Raji (cell line): ENCODE data around the gene TMPRSS13.

ENCODE experiments used
- POLR2A ChIP-seq: IDR thresholded peaks from 2 replicates; pipeline ENCODE4 v1.6.1; 2011; ENCODE audit warnings: low read depth, low read length, control low read depth; ENCODE audit not compliant: insufficient read depth

TMPRSS13 gene

DNA sequence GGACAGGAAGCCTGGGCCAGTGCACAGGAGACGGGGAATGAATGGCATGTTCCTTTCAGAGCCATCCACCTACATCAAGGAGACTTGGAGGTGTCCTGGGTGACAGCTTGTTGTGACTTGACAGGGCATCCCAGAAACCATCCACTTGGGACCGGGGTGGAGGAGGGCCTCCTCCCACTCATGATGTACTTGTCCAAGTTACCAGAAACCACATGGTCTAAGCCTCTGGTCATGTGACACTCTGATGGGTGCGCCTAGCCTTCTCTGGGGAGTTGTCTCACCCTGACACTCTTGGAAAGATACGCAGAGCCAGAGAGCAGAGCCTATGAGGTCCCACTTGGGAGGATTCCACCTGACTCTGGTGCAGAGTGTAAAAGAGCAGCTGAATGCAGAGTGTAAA lies 31.1 kb downstream of the TMPRSS13 start:
- TF ChIP-seq POLR2A: no peak

DNA sequence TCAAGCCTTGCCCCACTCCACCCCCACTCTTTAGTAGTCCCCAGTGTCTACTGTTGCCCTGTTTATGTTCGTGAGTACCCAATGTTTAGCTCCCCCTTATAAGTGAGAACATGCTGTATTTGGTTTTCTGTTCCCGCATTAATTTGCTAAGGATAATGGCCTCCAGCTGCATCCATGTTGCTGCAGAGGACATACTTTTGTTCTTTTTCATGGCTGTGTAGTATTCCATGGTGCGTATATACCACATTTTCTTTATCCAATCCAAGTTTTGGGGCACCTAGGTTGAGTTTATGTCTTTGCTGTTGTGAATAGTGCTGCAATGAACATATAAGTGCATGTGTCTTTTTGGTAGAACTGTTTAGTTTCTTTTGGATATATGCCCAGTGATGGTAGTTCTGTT lies 36.6 kb downstream of the TMPRSS13 start:
- no peak for TF ChIP-seq POLR2A

DNA sequence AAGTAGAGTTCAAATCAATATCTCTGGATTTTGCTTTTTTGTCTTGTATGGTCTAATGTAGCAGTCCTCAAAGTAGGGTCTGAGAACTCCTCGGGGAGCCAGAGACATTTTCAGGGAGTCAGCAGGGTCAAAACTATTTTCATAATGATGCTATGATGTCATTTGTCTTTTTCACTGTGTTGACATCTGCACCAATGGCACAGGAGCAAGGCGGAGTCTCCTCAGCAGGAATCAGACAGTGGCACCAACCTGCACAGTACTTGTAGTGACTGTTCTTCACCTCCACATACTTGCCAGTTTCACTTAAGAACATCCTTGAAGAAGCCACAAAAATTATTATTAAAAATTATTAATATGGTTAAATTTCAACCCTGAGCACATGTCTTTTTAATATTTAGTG lies 37.8 kb downstream of the TMPRSS13 start:
- no peak for TF ChIP-seq POLR2A

DNA sequence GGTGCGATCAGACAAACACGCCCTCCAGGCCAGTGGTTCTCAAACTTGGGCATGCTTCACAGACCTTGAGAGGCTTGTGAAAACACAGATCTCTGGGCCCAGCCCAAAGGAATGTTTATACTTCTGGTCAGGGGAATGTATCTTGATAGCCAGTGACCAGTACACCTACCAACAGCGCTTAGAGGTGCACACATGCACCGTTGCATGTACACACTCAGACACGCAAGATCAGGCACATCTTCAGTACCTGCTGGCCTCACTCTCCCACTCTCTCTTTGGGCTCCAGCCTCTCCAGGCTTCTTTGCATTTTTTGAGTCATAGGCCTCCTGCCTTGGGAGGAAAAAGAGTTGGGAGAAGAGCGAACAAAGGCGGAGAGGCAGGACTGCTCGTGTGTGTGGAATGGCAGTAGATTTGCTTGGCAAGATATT lies 41.0 kb downstream of the TMPRSS13 start:
- no peak for TF ChIP-seq POLR2A

GRCh38 chr11:117887431-117888138 lies 41.6 kb downstream of the TMPRSS13 start:
- TF ChIP-seq POLR2A: no peak

DNA sequence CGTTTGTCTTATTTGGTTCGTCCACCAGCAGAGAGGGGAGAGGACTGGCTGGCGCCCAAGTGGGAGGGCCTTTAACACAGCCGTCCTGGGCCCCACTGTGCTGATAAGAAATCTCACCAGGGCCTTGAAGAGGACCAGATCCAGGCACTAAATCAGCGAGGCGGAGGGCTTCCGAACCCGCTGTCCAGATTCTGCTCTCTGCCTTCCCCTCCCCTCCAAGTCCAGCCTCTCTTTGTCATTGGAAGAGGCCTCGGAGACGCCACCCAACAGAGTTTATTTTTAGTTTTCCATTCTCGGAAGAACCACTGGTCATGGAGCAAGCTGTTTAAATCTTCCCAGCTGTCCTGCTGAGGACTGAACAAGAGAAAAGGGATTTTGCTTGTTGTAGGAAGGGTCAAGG lies 43.4 kb downstream of the TMPRSS13 start:
- no peak for TF ChIP-seq POLR2A

DNA sequence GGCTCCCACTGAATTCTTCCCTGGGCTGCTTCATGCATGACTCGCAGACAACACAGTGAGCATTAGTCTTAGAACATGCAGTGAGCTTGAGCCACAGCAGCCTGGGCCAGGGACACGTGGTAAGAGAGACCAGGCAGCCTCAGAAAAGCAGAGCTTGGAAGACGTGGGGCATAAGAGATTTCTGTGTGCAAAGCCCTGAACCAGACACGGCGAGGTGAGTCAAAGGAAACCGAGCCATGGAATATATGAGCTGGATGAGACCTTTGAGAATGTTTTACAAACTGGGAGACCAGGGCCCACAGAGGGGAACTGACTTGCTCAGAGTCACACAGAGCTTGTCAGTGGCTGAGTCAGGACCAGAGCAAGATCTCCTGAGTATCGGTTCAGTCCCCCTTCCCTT lies 44.2 kb downstream of the TMPRSS13 start:
- no peak for TF ChIP-seq POLR2A

- no peak for TF ChIP-seq POLR2A
These were observed 46.1 kb downstream of the TMPRSS13 start for GRCh38 chr11:117883063-117883462.

DNA sequence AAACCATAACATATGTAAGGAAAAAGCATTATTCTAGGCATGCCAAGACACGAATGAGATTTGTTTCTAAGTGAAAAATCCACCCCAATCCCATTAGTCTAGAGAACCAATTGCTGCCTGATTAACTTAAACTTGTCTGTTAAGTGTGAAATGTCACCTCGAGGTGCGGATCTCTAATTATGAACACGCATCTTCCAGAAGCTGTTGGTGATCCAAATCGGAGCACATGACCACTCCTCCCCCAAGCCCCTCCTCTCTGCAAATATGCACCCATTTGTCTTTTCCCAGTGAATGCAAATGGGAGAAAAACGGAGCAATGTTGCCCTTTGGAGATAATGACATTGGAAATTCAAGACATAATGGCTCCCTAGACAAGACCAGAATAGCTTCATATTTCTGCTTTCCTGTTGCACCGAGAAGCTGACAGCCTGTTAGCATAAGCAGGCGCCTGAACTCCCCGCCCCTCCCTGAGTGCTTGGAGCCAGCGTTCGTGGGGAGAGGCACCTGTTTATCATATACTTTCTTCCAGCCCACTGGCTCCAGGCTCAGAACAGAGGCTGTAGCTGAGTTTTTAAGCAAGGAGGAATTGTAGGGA lies 46.8 kb downstream of the TMPRSS13 start:
- TF ChIP-seq POLR2A: no peak

GRCh38 chr11:117881217-117881616 lies 48.0 kb downstream of the TMPRSS13 start:
- no peak for TF ChIP-seq POLR2A

GRCh38 chr11:117879516-117880480 lies 49.4 kb downstream of the TMPRSS13 start:
- TF ChIP-seq POLR2A: no peak

GRCh38 chr11:117878939-117879475 lies 50.2 kb downstream of the TMPRSS13 start:
- TF ChIP-seq POLR2A: no peak

GRCh38 chr11:117878314-117878938 lies 50.8 kb downstream of the TMPRSS13 start:
- no peak for TF ChIP-seq POLR2A

DNA sequence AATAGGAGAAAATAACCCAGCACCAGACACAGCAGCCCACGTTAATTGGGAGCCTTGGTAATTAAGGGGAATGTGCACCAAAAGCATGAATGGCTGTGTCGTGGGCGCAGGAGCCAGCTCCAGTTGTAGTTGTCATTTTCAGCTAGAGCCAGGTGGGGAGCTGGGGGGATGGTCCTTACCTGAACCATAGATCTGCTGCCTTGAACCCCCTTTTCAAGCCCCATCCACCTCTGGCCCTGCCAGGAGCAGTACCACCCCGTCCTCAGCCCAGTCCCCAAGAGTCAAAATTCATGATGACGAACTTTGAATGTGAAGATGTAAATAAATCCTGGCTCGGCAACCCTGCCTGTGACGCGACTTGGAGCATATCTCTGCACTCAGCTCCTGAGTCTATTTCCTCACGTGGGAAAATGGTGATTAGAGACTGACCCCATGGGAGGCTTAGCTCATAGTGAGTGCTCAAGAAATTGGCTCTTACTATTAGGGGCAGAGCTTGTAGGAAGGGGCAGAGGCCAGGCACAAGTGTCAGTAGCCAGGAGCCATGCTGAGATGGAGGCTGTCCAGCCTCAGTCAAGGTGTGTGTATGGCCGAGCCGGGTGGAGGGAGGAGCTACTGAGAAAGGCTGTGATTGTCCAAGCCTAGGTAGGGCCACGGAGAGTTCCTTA lies 52.0 kb downstream of the TMPRSS13 start:
- no peak for TF ChIP-seq POLR2A
